ENCODE results near the gene PDE8B. TPM values are rescaled to one million over a fixed set of nuclear protein-coding genes. Genes with fewer than 3 reads are reported as not detected.
"Not testable (repeated sequence)": the region's sequence is repeated elsewhere in the genome, so short reads cannot be mapped to it uniquely, and the experiment has no call there.

The PDE8B gene
- total RNA-seq, 1 donor from 2014 or later, result 2.0 TPM

GRCh38 chr5:77461287-77461686 lies 250.8 kb downstream of the PDE8B start:
- DNase-seq (ENCODE audit: extremely low spot score, unreplicated experiment), result no peak
- H3K27me3 Mint-ChIP-seq (ENCODE audit: unreplicated experiment), result no peaks in the 10 kb centered on the region
- H3K4me1 Mint-ChIP-seq (ENCODE audit: unreplicated experiment), result peaks cover 24% of the 10 kb centered on the region
- peaks cover 14% of the 10 kb centered on the region for H3K36me3 Mint-ChIP-seq (ENCODE audit: unreplicated experiment)
- H3K9me3 Mint-ChIP-seq (ENCODE audit: unreplicated experiment), result no peaks in the 10 kb centered on the region
- H3K4me3 Mint-ChIP-seq (ENCODE audit: unreplicated experiment), result no peak overlapping the region
- no peak overlapping the region for H3K27ac Mint-ChIP-seq (ENCODE audit: unreplicated experiment)
- no peak for TF ChIP-seq CTCF (IDR thresholded peaks at IDR 0.05)

- TF ChIP-seq CTCF (IDR thresholded peaks at IDR 0.05), result no peak
- Mint-ChIP-seq H3K27ac (ENCODE audit: unreplicated experiment) (peak overlapping the region; percentile 32), H3K36me3 (ENCODE audit: unreplicated experiment) (peaks cover 24% of the 10 kb centered on the region), H3K9me3 (ENCODE audit: unreplicated experiment) (no peaks in the 10 kb centered on the region), H3K4me1 (ENCODE audit: unreplicated experiment) (peaks cover 9% of the 10 kb centered on the region), H3K27me3 (ENCODE audit: unreplicated experiment) (no peaks in the 10 kb centered on the region), H3K4me3 (ENCODE audit: unreplicated experiment) (no peak overlapping the region)
- DNase-seq (ENCODE audit: extremely low spot score, unreplicated experiment), result no peak
Measured at GRCh38 chr5:77463905-77464304, 253.4 kb downstream of the PDE8B start.

GRCh38 chr5:77468875-77469274 lies 258.4 kb downstream of the PDE8B start:
- DNase-seq (ENCODE audit: extremely low spot score, unreplicated experiment); H3K4me1 Mint-ChIP-seq (ENCODE audit: unreplicated experiment); H3K9me3 Mint-ChIP-seq (ENCODE audit: unreplicated experiment); H3K27me3 Mint-ChIP-seq (ENCODE audit: unreplicated experiment); H3K4me3 Mint-ChIP-seq (ENCODE audit: unreplicated experiment); H3K27ac Mint-ChIP-seq (ENCODE audit: unreplicated experiment): not testable (repeated sequence)
- peaks cover 48% of the 10 kb centered on the region for H3K36me3 Mint-ChIP-seq (ENCODE audit: unreplicated experiment)

- DNase-seq (ENCODE audit: extremely low spot score, unreplicated experiment); H3K4me1 Mint-ChIP-seq (ENCODE audit: unreplicated experiment); H3K27ac Mint-ChIP-seq (ENCODE audit: unreplicated experiment); H3K4me3 Mint-ChIP-seq (ENCODE audit: unreplicated experiment); H3K27me3 Mint-ChIP-seq (ENCODE audit: unreplicated experiment); H3K9me3 Mint-ChIP-seq (ENCODE audit: unreplicated experiment): not testable (repeated sequence)
- H3K36me3 Mint-ChIP-seq (ENCODE audit: unreplicated experiment), result peaks cover 38% of the 10 kb centered on the region
Measured at GRCh38 chr5:77475041-77475440, 264.6 kb downstream of the PDE8B start.

Other genes with a start within 250 kb of the PDE8B start
- 22.7 and 23.7 TPM in 2 replicates for gene AGGF1, start 180.3 kb upstream of the PDE8B start, total RNA-seq
- gene ZBED3, start 123.4 kb upstream of the PDE8B start, total RNA-seq, result 18.0 and 21.0 TPM in 2 replicates

All from osteocyte (in vitro differentiated cells).